ENCODE results near the gene MAP4K2. TPM values are rescaled to one million over a fixed set of nuclear protein-coding genes. Genes with fewer than 3 reads are reported as not detected.

MAP4K2 gene
- total RNA-seq, 1 experiment from 2014 or later = 24.7 TPM

- no CpG with 5 or more reads among the region's 12 CpGs for WGBS (ENCODE audit: extremely low coverage, insufficient read length, low lambda C conversion rate)
- no peak for DNase-seq
- H3K56ac ChIP-seq (ENCODE audit: insufficient read length, low read depth, low read length) = no peak overlapping the region
- peak overlapping the region in 1 of 3 experiments; percentile 72; a peak in 1 of 7 replicates for H3K27ac Mint-ChIP-seq
- H3K18ac ChIP-seq (ENCODE audit: insufficient read length, low read depth, low read length) = no peak overlapping the region
- no peaks in the 10 kb centered on the region for H3K79me2 ChIP-seq (ENCODE audit: insufficient read depth, low read length)
- peaks cover 40 to 42% of the 10 kb centered on the region in 2 experiments for H3K4me1 Mint-ChIP-seq
- no peak overlapping the region for H3K9ac ChIP-seq (ENCODE audit: extremely low read depth, insufficient read length, low read length)
- H3K79me1 ChIP-seq (ENCODE audit: insufficient read depth, low read depth, low read length, poor library complexity, severe bottlenecking) = no peaks in the 10 kb centered on the region
- H3K9me3 ChIP-seq (ENCODE audit: control insufficient read depth, low read depth, low read length) = no peaks in the 10 kb centered on the region
- H3K9me3 Mint-ChIP-seq = no peaks in the 10 kb centered on the region
- H3K4me1 ChIP-seq (ENCODE audit: insufficient read depth, low read length) = no peaks in the 10 kb centered on the region; the same call in 1 of the 2 replicates
- TF ChIP-seq CTCF (conservative IDR thresholded peaks at IDR 0.05) = no peak
- peaks cover 0 to 17% (median 3%) of the 10 kb centered on the region in 3 experiments; a peak in 4 of 7 replicates for H3K36me3 Mint-ChIP-seq (ENCODE audit: insufficient read depth in 1 of 3, low read depth in 3 of 3)
- H3K23me2 ChIP-seq (ENCODE audit: insufficient read length, low read depth, low read length, poor library complexity, severe bottlenecking) = peaks cover 32% of the 10 kb centered on the region
- H2BK15ac ChIP-seq (ENCODE audit: low read depth, low read length) = no peak overlapping the region
- H4K8ac ChIP-seq (replicated peaks; ENCODE audit: insufficient read length, low read depth, low read length) = no peak overlapping the region
- H3K27ac ChIP-seq (ENCODE audit: insufficient read length, low read depth, low read length) = no peak overlapping the region
- H2BK12ac ChIP-seq (ENCODE audit: insufficient read length, low read depth, low read length) = no peak overlapping the region
- H2BK5ac ChIP-seq (ENCODE audit: insufficient read length, low read length) = no peak overlapping the region
- no peak overlapping the region for H3K4me3 Mint-ChIP-seq
- no peak overlapping the region for H3K14ac ChIP-seq (ENCODE audit: insufficient read depth, low read length)
- no peak overlapping the region for H2AK5ac ChIP-seq (ENCODE audit: insufficient read length, low read length)
- H4K91ac ChIP-seq (ENCODE audit: insufficient read length, low read depth, low read length) = no peak overlapping the region
- H4K20me1 ChIP-seq (ENCODE audit: control insufficient read depth, insufficient read depth, insufficient read length) = no peaks in the 10 kb centered on the region
- H2BK120ac ChIP-seq (ENCODE audit: low read depth, low read length, poor library complexity, severe bottlenecking) = no peak overlapping the region
- no peak overlapping the region for H2AFZ ChIP-seq (ENCODE audit: low read length)
- H4K5ac ChIP-seq (ENCODE audit: insufficient read length, low read depth, low read length) = no peak overlapping the region
- no peak overlapping the region for H3K4me2 ChIP-seq (ENCODE audit: insufficient read depth, insufficient read length, low read length)
- no peak overlapping the region for H3K4ac ChIP-seq (ENCODE audit: low read depth, low read length)
- H3T11ph ChIP-seq (ENCODE audit: low read length) = no peak overlapping the region
- no peak overlapping the region for H3K23ac ChIP-seq (ENCODE audit: insufficient read length, low read depth, low read length)
- H2BK20ac ChIP-seq (ENCODE audit: low read depth, low read length, poor library complexity, severe bottlenecking) = no peak overlapping the region
- H3K27me3 Mint-ChIP-seq (ENCODE audit: low read depth) = peaks cover 49% of the 10 kb centered on the region
- peaks cover 1% of the 10 kb centered on the region; the same call in 1 of the 2 replicates for H3K27me3 ChIP-seq (ENCODE audit: insufficient read depth, low read length)
Measured at GRCh38 chr11:64739871-64740270, 63.1 kb downstream of the MAP4K2 start.

Measured in H9 (cell line).